Mesenchymal stem cell (in vitro differentiated cells and primary cell): ENCODE data around the gene FARS2.
A peak's percentile ranks its signal among the peaks of the same experiment; 100 is the strongest.

Source experiments
- DNase-seq: peaks from one replicate; pipeline ENCODE4 v3.0.0-alpha.2; 2013
- H2AFZ ChIP-seq: one replicate; pipeline ENCODE4 v1.6.1; 2013; ENCODE audit warnings: low read depth, mild to moderate bottlenecking, control low read depth, inconsistent platforms, low read length, moderate library complexity
- H2AK5ac ChIP-seq: 2 replicates; pipeline ENCODE4 v1.6.1; 2013; ENCODE audit warnings: low read length, moderate library complexity, mild to moderate bottlenecking, inconsistent platforms; ENCODE audit not compliant: severe bottlenecking
- H2BK120ac ChIP-seq: one replicate; pipeline ENCODE4 v1.6.1; 2013; ENCODE audit warnings: low read depth, mild to moderate bottlenecking, inconsistent platforms, low read length, moderate library complexity
- H2BK12ac ChIP-seq, 2 experiments: one replicate each; pipeline ENCODE4 v1.6.1; 2013; ENCODE audit warnings: inconsistent platforms in 2 of 2, low read length in 2 of 2, mild to moderate bottlenecking in 2 of 2, moderate library complexity in 2 of 2, control low read depth in 1 of 2
- H2BK15ac ChIP-seq: one replicate; pipeline ENCODE4 v1.6.1; 2013; ENCODE audit warnings: mild to moderate bottlenecking, low read depth, inconsistent platforms; ENCODE audit not compliant: poor library complexity, severe bottlenecking
- H2BK5ac ChIP-seq: 2 replicates; pipeline ENCODE4 v1.6.1; 2013; ENCODE audit warnings: low read depth, mild to moderate bottlenecking, low read length, control low read depth, inconsistent platforms; ENCODE audit not compliant: poor library complexity, severe bottlenecking
- H3K14ac ChIP-seq, 2 experiments: one replicate each; pipeline ENCODE4 v1.6.1; 2013; ENCODE audit warnings: inconsistent platforms in 2 of 2, low read length in 2 of 2, control low read depth in 1 of 2, mild to moderate bottlenecking in 1 of 2, moderate library complexity in 1 of 2
- H3K18ac ChIP-seq, 2 experiments: one replicate each; pipeline ENCODE4 v1.6.1; 2013; ENCODE audit warnings: inconsistent platforms in 2 of 2, low read length in 2 of 2, control low read depth in 1 of 2, low read depth in 1 of 2, mild to moderate bottlenecking in 1 of 2
- H3K23ac ChIP-seq, 2 experiments: one replicate each; pipeline ENCODE4 v1.6.1; 2013; ENCODE audit warnings: inconsistent platforms in 2 of 2, low read length in 2 of 2, mild to moderate bottlenecking in 2 of 2, moderate library complexity in 2 of 2, control low read depth in 1 of 2
- H3K27ac ChIP-seq: 2 replicates; pipeline ENCODE4 v1.5.1; 2013; ENCODE audit warnings: mild to moderate bottlenecking, moderate library complexity, low read length, control low read depth, inconsistent platforms; ENCODE audit not compliant: poor library complexity, severe bottlenecking
- H3K27me3 ChIP-seq, 2 experiments: 2 replicates each; pipeline versions ENCODE4 v1.6.1 to v1.7.0; 2013; ENCODE audit warnings: low read length in 2 of 2, mild to moderate bottlenecking in 2 of 2, moderate library complexity in 2 of 2, control low read depth in 1 of 2, inconsistent platforms in 1 of 2; ENCODE audit not compliant: control insufficient read depth in 1 of 2, insufficient read depth in 1 of 2
- H3K36me3 ChIP-seq, 2 experiments: 2 replicates each; pipeline versions ENCODE4 v1.6.1 to v1.7.0; 2013; ENCODE audit warnings: low read length in 2 of 2, control low read depth in 1 of 2, inconsistent platforms in 1 of 2, low read depth in 1 of 2, mild to moderate bottlenecking in 1 of 2; ENCODE audit not compliant: insufficient read depth in 2 of 2, control insufficient read depth in 1 of 2
- H3K4ac ChIP-seq, 2 experiments: one replicate each; pipeline ENCODE4 v1.6.1; 2013; ENCODE audit warnings: inconsistent platforms in 2 of 2, low read length in 2 of 2, mild to moderate bottlenecking in 2 of 2, moderate library complexity in 2 of 2, control low read depth in 1 of 2, low read depth in 1 of 2
- H3K4me1 ChIP-seq: 2 replicates; pipeline ENCODE4 v1.6.1; 2013; ENCODE audit warnings: low read depth, low read length, control low read depth; ENCODE audit not compliant: control insufficient read depth, insufficient read depth
- H3K4me2 ChIP-seq: 2 replicates; pipeline ENCODE4 v1.6.1; 2013; ENCODE audit warnings: low read length, mild to moderate bottlenecking, inconsistent platforms; ENCODE audit not compliant: poor library complexity, severe bottlenecking
- H3K4me3 ChIP-seq, 2 experiments: 2 replicates each; pipeline versions ENCODE4 v1.5.1 to v1.7.0; 2013; ENCODE audit warnings: low read length in 2 of 2, mild to moderate bottlenecking in 2 of 2, control low read depth in 1 of 2, low read depth in 1 of 2; ENCODE audit not compliant: insufficient read depth in 1 of 2
- H3K79me1 ChIP-seq: replicated peaks from 2 replicates; pipeline ENCODE4 v1.6.1; 2013; ENCODE audit warnings: mild to moderate bottlenecking, control low read depth, low read length, inconsistent platforms; ENCODE audit not compliant: poor library complexity, severe bottlenecking
- H3K9ac ChIP-seq: 2 replicates; pipeline ENCODE4 v1.7.0; 2013; ENCODE audit warnings: mild to moderate bottlenecking, low read length, moderate library complexity
- H3K9me3 ChIP-seq: 2 replicates; pipeline ENCODE4 v1.7.0; 2013; ENCODE audit warnings: mild to moderate bottlenecking, low read length; ENCODE audit not compliant: control insufficient read depth
- H4K8ac ChIP-seq: one replicate; pipeline ENCODE4 v1.6.1; 2013; ENCODE audit warnings: inconsistent platforms, mild to moderate bottlenecking, low read length, moderate library complexity
- H4K91ac ChIP-seq: one replicate; pipeline ENCODE4 v1.6.1; 2013; ENCODE audit warnings: mild to moderate bottlenecking, low read length, inconsistent platforms
- WGBS: methylation state at CpG from one replicate; pipeline ENCODE4 v1.1.7; 2013; ENCODE audit warnings: mixed read lengths; 5-methylcytosine and 5-hydroxymethylcytosine counted together

FARS2 gene

GRCh38 chr6:5537132-5537531 lies 275.8 kb downstream of the FARS2 start:
- H2BK5ac ChIP-seq: no peak overlapping the region
- no peak overlapping the region for H2AK5ac ChIP-seq
- peak overlapping the region; percentile 20 for H4K8ac ChIP-seq
- no peak overlapping the region for H3K4ac ChIP-seq
- no peak overlapping the region for H2BK15ac ChIP-seq
- no peak overlapping the region for H2BK120ac ChIP-seq
- no peak overlapping the region for H3K4me2 ChIP-seq
- H3K4me3 ChIP-seq: no peak overlapping the region
- H3K4me1 ChIP-seq: no peaks in the 10 kb centered on the region
- DNase-seq: no peak
- H3K79me1 ChIP-seq: peaks cover 1% of the 10 kb centered on the region
- H3K9ac ChIP-seq: peak overlapping the region; percentile 24
- no peak overlapping the region for H2AFZ ChIP-seq
- H3K36me3 ChIP-seq: peaks cover 0 to 3% of the 10 kb centered on the region in 2 experiments
- peak overlapping the region; percentile 41 for H4K91ac ChIP-seq
- no peak overlapping the region for H3K14ac ChIP-seq
- H3K23ac ChIP-seq: no peak overlapping the region
- no peaks in the 10 kb centered on the region for H3K9me3 ChIP-seq
- WGBS: 100% methylated on average over 5 of the region's 8 CpGs
- H2BK12ac ChIP-seq: no peak overlapping the region
- no peak overlapping the region for H3K18ac ChIP-seq
- no peaks in the 10 kb centered on the region for H3K27me3 ChIP-seq
- H3K27ac ChIP-seq: no peak overlapping the region

GRCh38 chr6:5537967-5538366 lies 276.7 kb downstream of the FARS2 start:
- Histone ChIP-seq H2BK12ac (no peak overlapping the region), H3K4me1 (no peaks in the 10 kb centered on the region), H3K18ac (no peak overlapping the region), H2AFZ (no peak overlapping the region), H2BK5ac (no peak overlapping the region), H3K9ac (peak overlapping the region; percentile 78), H4K8ac (no peak overlapping the region), H3K23ac (no peak overlapping the region), H2BK15ac (no peak overlapping the region), H3K14ac (no peak overlapping the region), H3K79me1 (peaks cover 1% of the 10 kb centered on the region), H2AK5ac (no peak overlapping the region), H3K9me3 (no peaks in the 10 kb centered on the region), H3K4ac (no peak overlapping the region), H3K4me2 (no peak overlapping the region), H4K91ac (no peak overlapping the region), H3K4me3 (peak overlapping the region in 1 of 2 experiments; percentile 19), H3K27me3 (no peaks in the 10 kb centered on the region), H3K36me3 (peaks cover 0 to 3% of the 10 kb centered on the region in 2 experiments), H3K27ac (no peak overlapping the region), H2BK120ac (no peak overlapping the region)
- DNase-seq: no peak
- WGBS: 44% methylated on average over 1 of the region's 1 CpG

GRCh38 chr6:5540370-5540769 lies 279.1 kb downstream of the FARS2 start:
- no peaks in the 10 kb centered on the region for H3K4me1 ChIP-seq
- no peak for DNase-seq
- H3K4ac ChIP-seq: no peak overlapping the region
- no peak overlapping the region for H4K8ac ChIP-seq
- H3K27me3 ChIP-seq: no peaks in the 10 kb centered on the region
- no peak overlapping the region for H2BK15ac ChIP-seq
- no peak overlapping the region for H2AK5ac ChIP-seq
- no peak overlapping the region for H2AFZ ChIP-seq
- H3K79me1 ChIP-seq: peaks cover 1% of the 10 kb centered on the region
- no peak overlapping the region for H2BK12ac ChIP-seq
- no peak overlapping the region for H3K27ac ChIP-seq
- H2BK5ac ChIP-seq: no peak overlapping the region
- peak overlapping the region; percentile 45 for H3K9ac ChIP-seq
- WGBS: 96% methylated on average over 8 of the region's 8 CpGs
- no peak overlapping the region for H3K4me3 ChIP-seq
- H3K23ac ChIP-seq: no peak overlapping the region
- H2BK120ac ChIP-seq: no peak overlapping the region
- no peaks in the 10 kb centered on the region for H3K9me3 ChIP-seq
- no peak overlapping the region for H3K18ac ChIP-seq
- peaks cover 0 to 3% of the 10 kb centered on the region in 2 experiments for H3K36me3 ChIP-seq
- no peak overlapping the region for H3K4me2 ChIP-seq
- H3K14ac ChIP-seq: no peak overlapping the region
- H4K91ac ChIP-seq: no peak overlapping the region

- no CpG with 5 or more reads among the region's 3 CpGs for WGBS
Observed at GRCh38 chr6:5541025-5541424, 279.7 kb downstream of the FARS2 start.

More at GRCh38 chr6:5541025-5541424, 279.7 kb downstream of the FARS2 start:
- no peak overlapping the region for H4K91ac ChIP-seq
- DNase-seq: no peak
- H3K36me3 ChIP-seq: peaks cover 0 to 3% of the 10 kb centered on the region in 2 experiments
- H2BK15ac ChIP-seq: no peak overlapping the region
- peaks cover 1% of the 10 kb centered on the region for H3K79me1 ChIP-seq
- no peak overlapping the region for H4K8ac ChIP-seq
- H3K14ac ChIP-seq: no peak overlapping the region
- H3K4me3 ChIP-seq: no peak overlapping the region
- no peaks in the 10 kb centered on the region for H3K4me1 ChIP-seq
- H3K4me2 ChIP-seq: no peak overlapping the region
- no peak overlapping the region for H3K27ac ChIP-seq
- peak overlapping the region; percentile 46 for H3K9ac ChIP-seq
- no peak overlapping the region for H2AK5ac ChIP-seq
- no peak overlapping the region for H3K4ac ChIP-seq
- H2AFZ ChIP-seq: no peak overlapping the region
- no peaks in the 10 kb centered on the region for H3K9me3 ChIP-seq
- H2BK12ac ChIP-seq: no peak overlapping the region
- H3K18ac ChIP-seq: no peak overlapping the region
- H3K23ac ChIP-seq: no peak overlapping the region
- no peak overlapping the region for H2BK5ac ChIP-seq
- H2BK120ac ChIP-seq: no peak overlapping the region
- no peaks in the 10 kb centered on the region for H3K27me3 ChIP-seq
